Panc1 (cell line): ENCODE results near the gene TULP4. TPM values are rescaled to one million over a fixed set of nuclear protein-coding genes. Genes with fewer than 3 reads are reported as not detected.
"Not testable (repeated sequence)": the region's sequence is repeated elsewhere in the genome, so short reads cannot be mapped to it uniquely, and the experiment has no call there.

Source experiments
- ATAC-seq: fragments of 200-7000 bp; cut with Tn5 transposase; 2 replicates; pipeline ENCODE4 v1.9.1; 2020; ENCODE audit warnings: mild to moderate bottlenecking, moderate library complexity
- BruUV-seq: library from RNA; stranded (reverse); fragments of 400-500 nt; replicated peaks from 2 replicates; lab custom pipeline; 2021; lab: Mats Ljungman, UMichigan
- CTCF ChIA-PET: fragments of 300-600 bp; sonication (Branson Sonifier 250); formaldehyde crosslinking; loops from one replicate; lab custom pipeline; 2022; ENCODE audit warnings: antibody characterized with exemption; lab: Charles Lee
- POLR2A ChIA-PET: fragments of 300-600 bp; sonication (Branson Sonifier 250); formaldehyde crosslinking; loops from one replicate; lab custom pipeline; 2022; ENCODE audit warnings: antibody characterized with exemption; lab: Charles Lee
- DNase-seq: peaks from one replicate; pipeline ENCODE4 v3.0.0-alpha.2; 2010; ENCODE audit warnings: low read depth, low spot score
- H3K27ac ChIP-seq: 2 replicates; pipeline ENCODE4 v1.5.1; 2011; ENCODE audit warnings: mild to moderate bottlenecking, low read length, inconsistent platforms
- H3K27me3 ChIP-seq: fragments of 200-500 bp; sonication (Bioruptor generic); 2 replicates; pipeline ENCODE4 v1.6.0; 2014; ENCODE audit warnings: low read length, inconsistent platforms; ENCODE audit not compliant: control insufficient read depth, insufficient read depth
- H3K36me3 ChIP-seq: fragments of 200-500 bp; sonication (Bioruptor generic); 2 replicates; pipeline ENCODE4 v1.5.1; 2014; ENCODE audit warnings: inconsistent platforms, mild to moderate bottlenecking, low read length, moderate library complexity; ENCODE audit not compliant: control insufficient read depth, insufficient read depth
- H3K4me1 ChIP-seq: 2 replicates; pipeline ENCODE4 v1.5.1; 2011; ENCODE audit warnings: inconsistent platforms, mild to moderate bottlenecking, low read length, moderate library complexity; ENCODE audit not compliant: control insufficient read depth, insufficient read depth
- H3K4me3 ChIP-seq, 2 experiments: 2 replicates each; pipeline ENCODE4 v1.5.1; 2011 to 2012; ENCODE audit warnings: low read depth in 2 of 2, low read length in 2 of 2, mild to moderate bottlenecking in 2 of 2, inconsistent platforms in 1 of 2, moderate library complexity in 1 of 2
- H3K9me3 ChIP-seq: fragments of 200-500 bp; sonication (Bioruptor generic); 2 replicates; pipeline ENCODE4 v1.5.1; 2014; ENCODE audit warnings: low read depth, mild to moderate bottlenecking, inconsistent platforms, low read length, moderate library complexity; ENCODE audit not compliant: control insufficient read depth, insufficient read depth
- POLR2AphosphoS5 ChIP-seq: IDR thresholded peaks from 2 replicates; pipeline ENCODE4 v1.6.1; 2012; ENCODE audit warnings: mild to moderate bottlenecking, low read depth, low read length, moderate library complexity
- SIN3A ChIP-seq: IDR thresholded peaks from 2 replicates; pipeline ENCODE4 v1.6.1; 2012; ENCODE audit warnings: low read depth, mild to moderate bottlenecking, low read length, moderate library complexity, borderline replicate concordance; ENCODE audit not compliant: insufficient read depth
- TCF7L2 ChIP-seq: IDR thresholded peaks from 2 replicates; pipeline ENCODE4 v1.6.1; 2011; ENCODE audit warnings: mild to moderate bottlenecking, low read depth, low read length, inconsistent platforms
- in situ Hi-C: cut with HindIII; loops from 2 replicates; pipeline ENCODE4 v1.10.0; 2016; ENCODE audit warnings: low sequenced_read_pairs, low pct_unique_long_range_greater_than_20kb
- intact Hi-C: fragments of 100-400 bp; cut with micrococcal nuclease; formaldehyde crosslinking; loops from one replicate; pipeline ENCODE4 v1.10.0; 2022; ENCODE audit not compliant: unreplicated experiment
- total RNA-seq: library from RNA; stranded (reverse); gene quantifications from one replicate; pipeline ENCODE4 v1.2.1, GENCODE V29; 2021; ENCODE audit not compliant: unreplicated experiment
- TF ChIP-seq, protein P1 (sequence below), 2 experiments: IDR thresholded peaks; 2 replicates each; pipeline ENCODE4 v1.6.1; 2011 to 2012; ENCODE audit warnings: low read depth in 2 of 2, control low read depth in 1 of 2, low read length in 1 of 2, mild to moderate bottlenecking in 1 of 2, moderate library complexity in 1 of 2; ENCODE audit not compliant: insufficient read depth in 1 of 2
- TF ChIP-seq, protein P2 (sequence below): fragments of 450-650 bp; IDR thresholded peaks from 2 replicates; pipeline ENCODE4 v1.5.1; 2017; ENCODE audit warnings: mild to moderate bottlenecking

Gene TULP4
- total RNA-seq, 1 experiment from 2014 or later, result 105 TPM

DNA sequence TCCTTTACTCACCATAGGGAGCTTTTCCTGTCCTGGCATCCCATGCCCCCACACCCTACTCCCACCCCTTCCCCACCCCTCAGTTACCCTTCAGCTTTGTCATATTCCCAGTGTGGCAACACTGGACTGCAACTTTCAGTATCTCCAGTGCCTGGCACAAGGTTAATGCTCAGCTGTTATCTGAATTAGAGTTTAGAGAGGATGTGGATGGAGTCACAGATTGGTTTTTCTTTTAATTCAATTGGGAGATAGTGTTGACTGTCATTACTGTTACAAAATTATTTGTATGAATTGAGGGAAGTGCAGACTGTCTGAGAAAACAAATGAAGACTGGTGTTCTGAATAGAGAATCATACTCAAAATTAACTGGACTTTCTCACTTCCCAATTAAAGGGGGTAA is 89.9 kb downstream of the TULP4 start:
- H3K27ac ChIP-seq, result no peak overlapping the region
- no TSS peak for BruUV-seq
- no peaks in the 10 kb centered on the region for H3K9me3 ChIP-seq
- TF ChIP-seq, protein P1, sequence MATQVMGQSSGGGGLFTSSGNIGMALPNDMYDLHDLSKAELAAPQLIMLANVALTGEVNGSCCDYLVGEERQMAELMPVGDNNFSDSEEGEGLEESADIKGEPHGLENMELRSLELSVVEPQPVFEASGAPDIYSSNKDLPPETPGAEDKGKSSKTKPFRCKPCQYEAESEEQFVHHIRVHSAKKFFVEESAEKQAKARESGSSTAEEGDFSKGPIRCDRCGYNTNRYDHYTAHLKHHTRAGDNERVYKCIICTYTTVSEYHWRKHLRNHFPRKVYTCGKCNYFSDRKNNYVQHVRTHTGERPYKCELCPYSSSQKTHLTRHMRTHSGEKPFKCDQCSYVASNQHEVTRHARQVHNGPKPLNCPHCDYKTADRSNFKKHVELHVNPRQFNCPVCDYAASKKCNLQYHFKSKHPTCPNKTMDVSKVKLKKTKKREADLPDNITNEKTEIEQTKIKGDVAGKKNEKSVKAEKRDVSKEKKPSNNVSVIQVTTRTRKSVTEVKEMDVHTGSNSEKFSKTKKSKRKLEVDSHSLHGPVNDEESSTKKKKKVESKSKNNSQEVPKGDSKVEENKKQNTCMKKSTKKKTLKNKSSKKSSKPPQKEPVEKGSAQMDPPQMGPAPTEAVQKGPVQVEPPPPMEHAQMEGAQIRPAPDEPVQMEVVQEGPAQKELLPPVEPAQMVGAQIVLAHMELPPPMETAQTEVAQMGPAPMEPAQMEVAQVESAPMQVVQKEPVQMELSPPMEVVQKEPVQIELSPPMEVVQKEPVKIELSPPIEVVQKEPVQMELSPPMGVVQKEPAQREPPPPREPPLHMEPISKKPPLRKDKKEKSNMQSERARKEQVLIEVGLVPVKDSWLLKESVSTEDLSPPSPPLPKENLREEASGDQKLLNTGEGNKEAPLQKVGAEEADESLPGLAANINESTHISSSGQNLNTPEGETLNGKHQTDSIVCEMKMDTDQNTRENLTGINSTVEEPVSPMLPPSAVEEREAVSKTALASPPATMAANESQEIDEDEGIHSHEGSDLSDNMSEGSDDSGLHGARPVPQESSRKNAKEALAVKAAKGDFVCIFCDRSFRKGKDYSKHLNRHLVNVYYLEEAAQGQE (IDR thresholded peaks at IDR 0.05; ENCODE audit: insufficient read depth in 1 of 2, low read depth in 2 of 2, low read length in 1 of 2), result no peak
- TF ChIP-seq SIN3A (no peak), POLR2AphosphoS5 (no peak), TCF7L2 (no peak)
- TF ChIP-seq, protein P2, sequence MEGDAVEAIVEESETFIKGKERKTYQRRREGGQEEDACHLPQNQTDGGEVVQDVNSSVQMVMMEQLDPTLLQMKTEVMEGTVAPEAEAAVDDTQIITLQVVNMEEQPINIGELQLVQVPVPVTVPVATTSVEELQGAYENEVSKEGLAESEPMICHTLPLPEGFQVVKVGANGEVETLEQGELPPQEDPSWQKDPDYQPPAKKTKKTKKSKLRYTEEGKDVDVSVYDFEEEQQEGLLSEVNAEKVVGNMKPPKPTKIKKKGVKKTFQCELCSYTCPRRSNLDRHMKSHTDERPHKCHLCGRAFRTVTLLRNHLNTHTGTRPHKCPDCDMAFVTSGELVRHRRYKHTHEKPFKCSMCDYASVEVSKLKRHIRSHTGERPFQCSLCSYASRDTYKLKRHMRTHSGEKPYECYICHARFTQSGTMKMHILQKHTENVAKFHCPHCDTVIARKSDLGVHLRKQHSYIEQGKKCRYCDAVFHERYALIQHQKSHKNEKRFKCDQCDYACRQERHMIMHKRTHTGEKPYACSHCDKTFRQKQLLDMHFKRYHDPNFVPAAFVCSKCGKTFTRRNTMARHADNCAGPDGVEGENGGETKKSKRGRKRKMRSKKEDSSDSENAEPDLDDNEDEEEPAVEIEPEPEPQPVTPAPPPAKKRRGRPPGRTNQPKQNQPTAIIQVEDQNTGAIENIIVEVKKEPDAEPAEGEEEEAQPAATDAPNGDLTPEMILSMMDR, result no peak
- ChIA-PET POLR2A (no interaction called here), CTCF (no interaction called here)
- H3K4me1 ChIP-seq, result 0 out of 2 replicates have a peak, but pooled peaks cover 3% of the 10 kb centered on the region
- H3K36me3 ChIP-seq, result no peaks in the 10 kb centered on the region
- H3K4me3 ChIP-seq, result no peak overlapping the region
- H3K27me3 ChIP-seq, result no peaks in the 10 kb centered on the region
- intact Hi-C loops (no loop called here), in situ Hi-C loops (no loop called here)
- DNase-seq, result no peak
- no peak for ATAC-seq

DNA sequence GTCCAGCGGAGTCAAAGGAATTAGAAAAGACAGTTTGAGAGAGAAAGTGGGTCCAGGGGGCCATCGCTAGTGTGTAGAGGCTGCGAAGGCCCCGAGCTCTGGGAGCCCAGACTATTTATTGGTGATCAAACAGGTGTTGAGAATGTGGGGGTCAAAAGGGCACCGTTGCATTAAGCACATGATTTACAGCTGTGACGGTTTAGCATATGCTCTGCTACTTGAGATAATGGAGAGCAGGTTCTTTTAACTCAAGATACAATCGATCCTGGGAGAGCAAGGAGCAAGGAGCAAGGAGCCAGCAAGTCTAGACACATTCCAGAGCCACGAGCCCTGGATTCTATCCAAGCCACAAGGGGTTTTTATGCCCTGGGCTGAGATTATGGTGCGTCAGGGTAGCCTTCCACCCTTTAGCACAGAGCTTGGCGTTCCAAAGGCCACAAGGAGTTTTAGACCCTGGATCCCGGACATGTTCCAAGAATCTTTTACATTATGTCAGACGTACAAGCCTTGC is 93.1 kb downstream of the TULP4 start:
- H3K9me3 ChIP-seq, DNase-seq, ATAC-seq, CTCF ChIA-PET, H3K4me1 ChIP-seq, POLR2A ChIA-PET, H3K36me3 ChIP-seq, H3K27ac ChIP-seq, intact Hi-C loops, BruUV-seq, H3K4me3 ChIP-seq, in situ Hi-C loops, H3K27me3 ChIP-seq: not testable (repeated sequence)

DNA sequence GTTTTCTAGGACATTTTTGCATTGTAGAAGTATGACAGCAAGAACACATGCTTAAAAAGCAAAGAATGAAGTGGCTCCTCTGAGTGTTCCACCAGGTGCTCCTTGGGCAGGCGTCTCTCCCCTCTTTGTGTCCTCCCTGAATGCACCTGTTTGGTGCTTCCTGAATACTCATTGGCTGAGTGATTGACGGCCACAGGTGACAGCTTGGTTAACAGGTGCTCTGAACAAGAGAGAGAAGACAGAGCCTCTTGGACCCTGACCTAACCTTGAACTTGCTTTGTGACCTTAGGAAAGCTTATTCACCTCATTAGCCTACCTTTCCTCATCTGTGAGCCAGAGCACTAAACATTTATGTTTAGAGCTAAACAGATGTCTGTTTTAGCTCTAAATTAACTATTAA is 93.7 kb downstream of the TULP4 start:
- CTCF ChIA-PET, result no interaction called here
- in situ Hi-C loops (no loop called here), intact Hi-C loops (no loop called here)
- POLR2A ChIA-PET, result no interaction called here
- ATAC-seq (no peak), DNase-seq (no peak)
- Histone ChIP-seq H3K27me3 (no peaks in the 10 kb centered on the region), H3K27ac (no peak overlapping the region), H3K4me1 (peaks cover 3% of the 10 kb centered on the region; the same call in 1 of the 2 replicates), H3K36me3 (no peaks in the 10 kb centered on the region), H3K9me3 (no peaks in the 10 kb centered on the region), H3K4me3 (no peak overlapping the region)
- TF ChIP-seq SIN3A, result no peak
- no peak for TF ChIP-seq TCF7L2
- TF ChIP-seq, protein P1 (IDR thresholded peaks at IDR 0.05; ENCODE audit: insufficient read depth in 1 of 2, low read depth in 2 of 2, low read length in 1 of 2), result no peak
- TF ChIP-seq POLR2AphosphoS5, result no peak
- TF ChIP-seq, protein P2, result no peak
- no TSS peak for BruUV-seq
